WTC11 (cell line): Measurements from ENCODE around the gene CPNE7. TPM values are rescaled to one million over a fixed set of nuclear protein-coding genes. Genes with fewer than 3 reads are reported as not detected.

Experiments used
- ATAC-seq: fragments of 200-7000 bp; cut with Tn5 transposase; 2 replicates; pipeline ENCODE4 v1.10.0; 2021; ENCODE audit warnings: mild to moderate bottlenecking, moderate library complexity
- CTCF ChIA-PET: fragments of 300-600 bp; sonication (Branson Sonifier 250); formaldehyde crosslinking; loops from one replicate; lab custom pipeline; 2021; ENCODE audit warnings: antibody characterized with exemption; lab: Charles Lee
- POLR2A ChIA-PET: fragments of 350-600 bp; sonication (Branson Sonifier 250); formaldehyde crosslinking; loops from one replicate; lab custom pipeline; 2021; ENCODE audit warnings: antibody characterized with exemption; lab: Charles Lee
- DNase-seq: peaks from one replicate; pipeline ENCODE4 v3.0.0; 2021; ENCODE audit warnings: low spot score
- H3K27ac Mint-ChIP-seq: 2 replicates; pipeline ENCODE4 v1.8.0; 2021; ENCODE audit warnings: mixed read lengths
- H3K27me3 Mint-ChIP-seq: 2 replicates; pipeline ENCODE4 v1.8.0; 2021; ENCODE audit warnings: low read depth, mild to moderate bottlenecking, moderate library complexity, mixed read lengths
- H3K36me3 Mint-ChIP-seq: 2 replicates; pipeline ENCODE4 v1.8.0; 2021; ENCODE audit warnings: mixed read lengths
- H3K4me1 Mint-ChIP-seq: 2 replicates; pipeline ENCODE4 v1.8.0; 2022; ENCODE audit warnings: mixed read lengths
- H3K4me3 Mint-ChIP-seq: 2 replicates; pipeline ENCODE4 v1.8.0; 2021; ENCODE audit warnings: mild to moderate bottlenecking, moderate library complexity, mixed read lengths
- H3K9me3 Mint-ChIP-seq: 2 replicates; pipeline ENCODE4 v1.8.0; 2021; ENCODE audit warnings: mixed read lengths
- ESRRA ChIP-seq: sonication (generic); formaldehyde crosslinking; IDR thresholded peaks from 2 replicates; pipeline ENCODE4 v1.8.1; 2022; ENCODE audit warnings: mild to moderate bottlenecking, missing genetic modification reagents, borderline replicate concordance
- ETV6 ChIP-seq: sonication (generic); formaldehyde crosslinking; IDR thresholded peaks from 2 replicates; pipeline ENCODE4 v1.8.1; 2022; ENCODE audit warnings: mild to moderate bottlenecking, missing genetic modification reagents
- FOXJ3 ChIP-seq: sonication (generic); formaldehyde crosslinking; IDR thresholded peaks from 2 replicates; pipeline ENCODE4 v1.9.0; 2021; ENCODE audit warnings: missing genetic modification reagents, mild to moderate bottlenecking, borderline replicate concordance
- FOXK1 ChIP-seq: sonication (generic); formaldehyde crosslinking; IDR thresholded peaks from 2 replicates; pipeline ENCODE4 v1.8.0; 2022; ENCODE audit warnings: mild to moderate bottlenecking, moderate library complexity, missing genetic modification reagents
- FOXP4 ChIP-seq: sonication (generic); formaldehyde crosslinking; IDR thresholded peaks from 2 replicates; pipeline ENCODE4 v1.8.0; 2022; ENCODE audit warnings: mild to moderate bottlenecking, missing genetic modification reagents
- GABPB1 ChIP-seq: sonication (generic); formaldehyde crosslinking; IDR thresholded peaks from 2 replicates; pipeline ENCODE4 v1.8.1; 2023; ENCODE audit warnings: mild to moderate bottlenecking, missing genetic modification reagents
- GRHL2 ChIP-seq: fragments of 250-450 bp; sonication (Bioruptor Pico); IDR thresholded peaks from 2 replicates; pipeline ENCODE4 v1.8.0; 2022; ENCODE audit warnings: mild to moderate bottlenecking, moderate library complexity; ENCODE audit not compliant: insufficient replicate concordance, severe bottlenecking
- IRF2 ChIP-seq: sonication (generic); formaldehyde crosslinking; IDR thresholded peaks from 2 replicates; pipeline ENCODE4 v1.8.0; 2022; ENCODE audit warnings: low read depth, missing genetic modification reagents, borderline replicate concordance
- JUN ChIP-seq: sonication (generic); formaldehyde crosslinking; IDR thresholded peaks from 2 replicates; pipeline ENCODE4 v1.8.0; 2023; ENCODE audit warnings: mild to moderate bottlenecking, missing genetic modification reagents
- MAX ChIP-seq: sonication (generic); formaldehyde crosslinking; IDR thresholded peaks from 2 replicates; pipeline ENCODE4 v1.8.0; 2022; ENCODE audit warnings: mild to moderate bottlenecking, missing genetic modification reagents
- MXD4 ChIP-seq: fragments of 250-450 bp; sonication (Bioruptor Pico); IDR thresholded peaks from 2 replicates; pipeline ENCODE4 v1.8.0; 2021; ENCODE audit warnings: mild to moderate bottlenecking, moderate library complexity, borderline replicate concordance
- NFE2L1 ChIP-seq: sonication (generic); formaldehyde crosslinking; IDR thresholded peaks from 2 replicates; pipeline ENCODE4 v1.8.1; 2023; ENCODE audit warnings: missing genetic modification reagents
- NFYB ChIP-seq: sonication (generic); formaldehyde crosslinking; conservative IDR thresholded peaks from 2 replicates; pipeline ENCODE4 v1.8.0; 2022; ENCODE audit warnings: low read depth, missing genetic modification reagents
- OVOL2 ChIP-seq: fragments of 250-450 bp; sonication (Bioruptor Pico); IDR thresholded peaks from 2 replicates; pipeline ENCODE4 v1.9.0; 2021; ENCODE audit warnings: mild to moderate bottlenecking, borderline replicate concordance
- RORB ChIP-seq: fragments of 250-450 bp; sonication (Bioruptor Pico); IDR thresholded peaks from 2 replicates; pipeline ENCODE4 v1.9.0; 2021; ENCODE audit warnings: mild to moderate bottlenecking
- TEAD1 ChIP-seq: sonication (generic); formaldehyde crosslinking; IDR thresholded peaks from 2 replicates; pipeline ENCODE4 v1.8.0; 2022; ENCODE audit warnings: mild to moderate bottlenecking, missing genetic modification reagents
- TP53 ChIP-seq: sonication (generic); formaldehyde crosslinking; IDR thresholded peaks from 2 replicates; pipeline ENCODE4 v1.8.1; 2023; ENCODE audit warnings: mild to moderate bottlenecking, missing genetic modification reagents
- ZNF121 ChIP-seq: sonication (generic); formaldehyde crosslinking; IDR thresholded peaks from 2 replicates; pipeline ENCODE4 v1.8.0; 2023; ENCODE audit warnings: missing genetic modification reagents
- ZNF232 ChIP-seq: sonication (generic); formaldehyde crosslinking; IDR thresholded peaks from 2 replicates; pipeline ENCODE4 v1.8.0; 2022; ENCODE audit warnings: mild to moderate bottlenecking, missing genetic modification reagents
- ZNF425 ChIP-seq: fragments of 250-450 bp; sonication (Bioruptor Pico); conservative IDR thresholded peaks from 2 replicates; pipeline ENCODE4 v1.9.0; 2021; ENCODE audit warnings: mild to moderate bottlenecking
- total RNA-seq: library from RNA; stranded (reverse); gene quantifications from 3 replicates; pipeline ENCODE4 v1.2.3, GENCODE V29; 2021
- TF ChIP-seq, protein P1 (sequence below): sonication (generic); formaldehyde crosslinking; IDR thresholded peaks from 2 replicates; pipeline ENCODE4 v1.8.1; 2023; ENCODE audit warnings: mild to moderate bottlenecking, missing genetic modification reagents, borderline replicate concordance
- TF ChIP-seq, protein P2 (sequence below): sonication (generic); formaldehyde crosslinking; IDR thresholded peaks from 2 replicates; pipeline ENCODE4 v1.8.1; 2023; ENCODE audit warnings: mild to moderate bottlenecking, missing genetic modification reagents, moderate library complexity
- TF ChIP-seq, protein P3 (sequence below): sonication (generic); formaldehyde crosslinking; IDR thresholded peaks from 2 replicates; pipeline ENCODE4 v1.8.1; 2023; ENCODE audit warnings: mild to moderate bottlenecking, moderate library complexity, missing genetic modification reagents

Gene CPNE7
- total RNA-seq, 1 experiment from 2014 or later: 42.6 TPM

DNA sequence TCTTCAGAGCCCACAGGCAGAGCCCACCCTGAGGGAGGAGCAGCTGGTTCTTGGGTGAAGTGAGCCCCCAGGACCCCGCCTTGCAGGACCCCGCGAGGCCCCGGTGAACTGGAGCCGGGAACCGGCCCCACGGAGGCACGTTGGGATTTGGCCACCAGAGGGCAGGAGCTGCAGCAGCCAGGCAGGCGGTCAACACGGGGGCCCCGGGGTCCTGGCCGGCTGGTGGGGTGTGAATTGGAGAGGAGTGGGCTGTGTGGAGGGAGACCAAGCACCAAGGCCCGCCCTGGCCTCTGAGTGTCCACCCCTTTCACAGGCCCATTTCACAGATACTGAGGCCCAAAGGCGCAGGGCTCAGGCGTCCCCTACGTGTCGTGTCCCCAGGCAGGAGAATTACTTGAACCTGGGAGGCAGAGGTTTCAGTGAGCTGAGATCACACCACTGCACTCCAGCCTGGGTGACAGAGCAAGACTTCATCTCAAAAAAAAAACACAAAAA lies 40.1 kb downstream of the CPNE7 start (continued):
- no peak for TF ChIP-seq ZNF425 (CRISPR knock-in tag)
- no peak for TF ChIP-seq ZNF121
- TF ChIP-seq NFE2L1 (CRISPR knock-in tag): no peak
- TF ChIP-seq, protein P1, sequence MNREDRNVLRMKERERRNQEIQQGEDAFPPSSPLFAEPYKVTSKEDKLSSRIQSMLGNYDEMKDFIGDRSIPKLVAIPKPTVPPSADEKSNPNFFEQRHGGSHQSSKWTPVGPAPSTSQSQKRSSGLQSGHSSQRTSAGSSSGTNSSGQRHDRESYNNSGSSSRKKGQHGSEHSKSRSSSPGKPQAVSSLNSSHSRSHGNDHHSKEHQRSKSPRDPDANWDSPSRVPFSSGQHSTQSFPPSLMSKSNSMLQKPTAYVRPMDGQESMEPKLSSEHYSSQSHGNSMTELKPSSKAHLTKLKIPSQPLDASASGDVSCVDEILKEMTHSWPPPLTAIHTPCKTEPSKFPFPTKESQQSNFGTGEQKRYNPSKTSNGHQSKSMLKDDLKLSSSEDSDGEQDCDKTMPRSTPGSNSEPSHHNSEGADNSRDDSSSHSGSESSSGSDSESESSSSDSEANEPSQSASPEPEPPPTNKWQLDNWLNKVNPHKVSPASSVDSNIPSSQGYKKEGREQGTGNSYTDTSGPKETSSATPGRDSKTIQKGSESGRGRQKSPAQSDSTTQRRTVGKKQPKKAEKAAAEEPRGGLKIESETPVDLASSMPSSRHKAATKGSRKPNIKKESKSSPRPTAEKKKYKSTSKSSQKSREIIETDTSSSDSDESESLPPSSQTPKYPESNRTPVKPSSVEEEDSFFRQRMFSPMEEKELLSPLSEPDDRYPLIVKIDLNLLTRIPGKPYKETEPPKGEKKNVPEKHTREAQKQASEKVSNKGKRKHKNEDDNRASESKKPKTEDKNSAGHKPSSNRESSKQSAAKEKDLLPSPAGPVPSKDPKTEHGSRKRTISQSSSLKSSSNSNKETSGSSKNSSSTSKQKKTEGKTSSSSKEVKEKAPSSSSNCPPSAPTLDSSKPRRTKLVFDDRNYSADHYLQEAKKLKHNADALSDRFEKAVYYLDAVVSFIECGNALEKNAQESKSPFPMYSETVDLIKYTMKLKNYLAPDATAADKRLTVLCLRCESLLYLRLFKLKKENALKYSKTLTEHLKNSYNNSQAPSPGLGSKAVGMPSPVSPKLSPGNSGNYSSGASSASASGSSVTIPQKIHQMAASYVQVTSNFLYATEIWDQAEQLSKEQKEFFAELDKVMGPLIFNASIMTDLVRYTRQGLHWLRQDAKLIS: no peak
- no peak for TF ChIP-seq MXD4 (CRISPR knock-in tag)
- TF ChIP-seq GABPB1 (CRISPR knock-in tag): no peak

- H3K4me1 Mint-ChIP-seq: peaks cover 17% of the 10 kb centered on the region
- H3K36me3 Mint-ChIP-seq: no peaks in the 10 kb centered on the region
- DNase-seq (no peak), ATAC-seq (no peak)
- peaks cover 5% of the 10 kb centered on the region for H3K9me3 Mint-ChIP-seq
- no peak overlapping the region for H3K27ac Mint-ChIP-seq
- CTCF ChIA-PET: interaction anchor here (1.2 to 6.2 kb wide), 3 partner anchors 15 to 59 kb away, joined by 6 to 79 read pairs (median 7); no protein-coding TSS in a partner anchor
- H3K4me3 Mint-ChIP-seq: no peak overlapping the region
- POLR2A ChIA-PET: no interaction called here
- TF ChIP-seq JUN (CRISPR knock-in tag): no peak
- TF ChIP-seq ETV6 (CRISPR knock-in tag): peak; percentile 99
- TF ChIP-seq ESRRA (CRISPR knock-in tag): no peak
- no peak for TF ChIP-seq FOXJ3 (CRISPR knock-in tag)
- no peak for TF ChIP-seq MAX (CRISPR knock-in tag)
- no peak for TF ChIP-seq FOXK1
- TF ChIP-seq TP53 (CRISPR knock-in tag): no peak
- TF ChIP-seq, all 79 proteins: peak for 1
- no peaks in the 10 kb centered on the region for H3K27me3 Mint-ChIP-seq
Observed at GRCh38 chr16:89616623-89617022, 41.1 kb downstream of the CPNE7 start.

DNA sequence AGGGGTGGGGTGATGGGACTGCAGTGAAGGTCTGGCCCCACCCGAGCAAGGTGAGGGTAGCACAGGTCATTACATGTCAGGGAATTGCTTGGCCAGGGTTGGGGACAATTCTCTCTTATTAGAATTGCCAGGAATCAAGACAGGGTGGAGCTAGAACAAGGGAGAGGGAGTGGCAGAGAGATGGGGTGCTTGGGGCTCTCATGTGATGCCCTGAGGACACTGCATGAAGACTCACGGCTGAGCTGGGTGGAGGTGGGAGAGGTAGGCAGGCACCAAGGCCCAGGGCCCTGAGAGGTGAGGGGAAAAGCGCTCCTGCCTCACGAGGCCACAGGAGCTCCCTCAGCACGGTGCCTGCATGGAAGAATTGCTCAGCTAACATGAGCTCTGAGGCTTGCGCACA lies 41.5 kb downstream of the CPNE7 start:
- H3K36me3 Mint-ChIP-seq: no peaks in the 10 kb centered on the region
- POLR2A ChIA-PET: no interaction called here
- DNase-seq (no peak), ATAC-seq (no peak)
- CTCF ChIA-PET: interaction anchor here (0.6 to 6.2 kb wide), 4 partner anchors 16 to 60 kb away, joined by 4 to 79 read pairs (median 6); no protein-coding TSS in a partner anchor
- no peak overlapping the region for H3K27ac Mint-ChIP-seq
- no peaks in the 10 kb centered on the region for H3K27me3 Mint-ChIP-seq
- H3K9me3 Mint-ChIP-seq: peaks cover 5% of the 10 kb centered on the region
- H3K4me3 Mint-ChIP-seq: no peak overlapping the region
- peaks cover 17% of the 10 kb centered on the region for H3K4me1 Mint-ChIP-seq
- TF ChIP-seq ZNF232 (CRISPR knock-in tag): no peak
- TF ChIP-seq IRF2 (CRISPR knock-in tag): no peak
- no peak for TF ChIP-seq OVOL2 (CRISPR knock-in tag)
- TF ChIP-seq RORB (CRISPR knock-in tag): no peak
- TF ChIP-seq FOXP4 (CRISPR knock-in tag): no peak
- no peak for TF ChIP-seq TEAD1 (CRISPR knock-in tag)
- no peak for TF ChIP-seq NFYB (CRISPR knock-in tag)
- no peak for TF ChIP-seq GRHL2 (CRISPR knock-in tag)
- TF ChIP-seq, protein P2, sequence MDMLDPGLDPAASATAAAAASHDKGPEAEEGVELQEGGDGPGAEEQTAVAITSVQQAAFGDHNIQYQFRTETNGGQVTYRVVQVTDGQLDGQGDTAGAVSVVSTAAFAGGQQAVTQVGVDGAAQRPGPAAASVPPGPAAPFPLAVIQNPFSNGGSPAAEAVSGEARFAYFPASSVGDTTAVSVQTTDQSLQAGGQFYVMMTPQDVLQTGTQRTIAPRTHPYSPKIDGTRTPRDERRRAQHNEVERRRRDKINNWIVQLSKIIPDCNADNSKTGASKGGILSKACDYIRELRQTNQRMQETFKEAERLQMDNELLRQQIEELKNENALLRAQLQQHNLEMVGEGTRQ (CRISPR knock-in tag): no peak
- TF ChIP-seq, protein P3, sequence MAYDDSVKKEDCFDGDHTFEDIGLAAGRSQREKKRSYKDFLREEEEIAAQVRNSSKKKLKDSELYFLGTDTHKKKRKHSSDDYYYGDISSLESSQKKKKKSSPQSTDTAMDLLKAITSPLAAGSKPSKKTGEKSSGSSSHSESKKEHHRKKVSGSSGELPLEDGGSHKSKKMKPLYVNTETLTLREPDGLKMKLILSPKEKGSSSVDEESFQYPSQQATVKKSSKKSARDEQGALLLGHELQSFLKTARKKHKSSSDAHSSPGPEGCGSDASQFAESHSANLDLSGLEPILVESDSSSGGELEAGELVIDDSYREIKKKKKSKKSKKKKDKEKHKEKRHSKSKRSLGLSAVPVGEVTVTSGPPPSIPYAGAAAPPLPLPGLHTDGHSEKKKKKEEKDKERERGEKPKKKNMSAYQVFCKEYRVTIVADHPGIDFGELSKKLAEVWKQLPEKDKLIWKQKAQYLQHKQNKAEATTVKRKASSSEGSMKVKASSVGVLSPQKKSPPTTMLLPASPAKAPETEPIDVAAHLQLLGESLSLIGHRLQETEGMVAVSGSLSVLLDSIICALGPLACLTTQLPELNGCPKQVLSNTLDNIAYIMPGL (CRISPR knock-in tag): no peak
